Melanocyte of skin (primary cell): ENCODE measurements around the gene TIMM13. TPM values are rescaled to one million over a fixed set of nuclear protein-coding genes. Genes with fewer than 3 reads are reported as not detected.

Experiments
- total RNA-seq, 2 donors: library from RNA; depleted of rRNA; stranded (reverse); fragments of >200 nt; gene quantifications; 2 replicates each; pipeline ENCODE4 v1.2.3, GENCODE V29; 2012

TIMM13 gene
- total RNA-seq, result 10 to 100 TPM; 26.5 to 45.0 TPM

DNA sequence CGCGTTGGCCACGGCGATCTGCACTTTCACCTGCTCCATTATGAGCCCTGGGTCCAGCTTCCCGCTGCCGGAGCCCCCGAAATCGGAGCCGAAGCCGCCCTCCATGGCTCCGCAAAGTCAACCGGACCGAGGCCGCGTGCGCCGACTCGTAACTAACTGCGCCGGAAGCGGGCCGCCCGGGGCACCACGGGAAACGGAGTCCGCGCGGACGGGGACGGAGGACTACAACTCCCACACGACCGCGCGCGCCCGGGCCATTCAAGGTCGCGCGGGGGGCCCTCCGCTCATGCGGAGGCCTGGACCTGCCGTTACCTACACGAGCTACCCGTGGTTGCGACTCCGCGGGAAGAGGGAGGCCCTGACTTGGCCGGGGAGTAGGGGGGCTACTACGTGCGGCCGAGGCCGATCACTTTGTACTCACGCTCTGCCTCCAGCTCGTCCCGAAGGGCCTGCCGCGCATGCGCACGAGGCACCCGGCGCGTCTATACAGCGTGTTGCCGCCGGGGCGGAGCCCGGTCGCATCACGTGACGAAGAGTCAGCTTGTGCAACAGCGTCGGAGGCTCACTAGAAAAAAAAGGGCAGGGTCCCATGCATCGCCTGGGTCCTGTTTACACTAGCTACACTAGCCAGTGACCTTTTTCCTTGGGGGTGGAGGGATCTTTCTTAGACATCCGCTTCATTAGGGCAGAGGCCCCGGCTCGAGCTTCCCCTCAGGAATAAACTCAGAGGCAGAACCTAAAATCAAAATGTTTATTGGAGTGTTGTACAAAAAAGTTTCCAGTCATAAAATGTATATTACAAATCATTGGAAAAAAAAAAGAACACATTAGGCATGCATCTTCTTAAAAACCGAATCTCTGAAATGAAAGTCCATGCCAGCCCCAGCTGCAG, at the start of gene TIMM13:
TIMM13 (minus strand) TSS at position 158 of the 892 bp plus-strand sequence; CDS start at position 105, 53 bp downstream.

DNA sequence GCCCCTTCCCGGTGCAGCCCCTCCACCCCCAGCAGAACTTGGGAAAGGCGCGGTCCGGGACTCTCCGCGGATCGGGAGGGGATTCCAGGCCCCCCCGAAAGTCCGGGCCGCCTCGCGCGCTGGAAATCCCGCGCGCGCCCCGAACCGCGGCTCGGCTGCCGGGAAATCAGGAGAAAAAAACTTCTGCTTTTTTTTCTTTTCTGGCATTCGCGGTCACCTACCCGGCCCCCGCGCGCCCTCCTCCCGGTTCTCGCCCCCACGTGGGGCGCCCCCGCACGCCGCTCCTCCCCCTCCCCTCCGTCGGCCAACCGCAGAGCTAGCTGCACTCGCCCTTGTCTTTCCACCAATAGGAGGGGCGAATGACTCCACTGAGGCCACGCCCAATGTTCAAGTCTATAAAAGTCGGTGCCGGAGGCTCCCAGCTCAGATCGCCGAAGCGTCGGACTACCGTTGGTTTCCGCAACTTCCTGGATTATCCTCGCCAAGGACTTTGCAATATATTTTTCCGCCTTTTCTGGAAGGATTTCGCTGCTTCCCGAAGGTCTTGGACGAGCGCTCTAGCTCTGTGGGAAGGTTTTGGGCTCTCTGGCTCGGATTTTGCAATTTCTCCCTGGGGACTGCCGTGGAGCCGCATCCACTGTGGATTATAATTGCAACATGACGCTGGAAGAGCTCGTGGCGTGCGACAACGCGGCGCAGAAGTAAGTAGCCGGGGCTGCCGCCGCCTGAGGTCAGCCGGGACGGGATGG, 48.5 kb upstream of the TIMM13 start, which contains the start of gene GADD45B:
GADD45B (plus strand) TSS at position 426 of the 749 bp plus-strand sequence; CDS start at position 658, 232 bp downstream.

Other genes starting within 250 kb of the TIMM13 start
- gene PLEKHJ1, start 191.3 kb downstream of the TIMM13 start, total RNA-seq, result 10 to 100 TPM; 29.3 to 46.0 TPM
- gene SF3A2, start 190.8 kb downstream of the TIMM13 start, total RNA-seq, result 10 to 100 TPM; 19.3 to 42.3 TPM
- under 1 TPM; 0.33 to 0.34 TPM for gene AMH, start 178.3 kb downstream of the TIMM13 start, total RNA-seq
- gene JSRP1, start 171.2 kb downstream of the TIMM13 start, total RNA-seq, result not detected
- gene PEAK3, start 145.4 kb downstream of the TIMM13 start, total RNA-seq, result not detected
- gene LINGO3, start 119.4 kb downstream of the TIMM13 start, total RNA-seq, result under 1 TPM in 1 of 2 donors, not detected in 1; under 0.01 TPM
- gene LSM7, start 99.0 kb downstream of the TIMM13 start, total RNA-seq, result 100 to 1,000 TPM in 1 of 2 donors, 10 to 100 TPM in 1; 69.9 to 128 TPM
- 10 to 100 TPM; 22.0 to 22.4 TPM for gene SPPL2B, start 98.9 kb downstream of the TIMM13 start, total RNA-seq
- gene TMPRSS9, start 67.3 kb downstream of the TIMM13 start, total RNA-seq, result not detected
- 10 to 100 TPM; 18.9 to 75.6 TPM for gene LMNB2, start 29.4 kb upstream of the TIMM13 start, total RNA-seq
- gene GADD45B, start 48.5 kb upstream of the TIMM13 start, total RNA-seq, result 10 to 100 TPM in 1 of 2 donors, 1 to 10 TPM in 1; 8.3 to 11.4 TPM